Fibroblast of lung (primary cell): ENCODE measurements around the gene NEXN.

ENCODE experiments used
- EZH2 ChIP-seq: IDR thresholded peaks from 2 replicates; pipeline ENCODE4 v1.5.1; 2012; ENCODE audit warnings: low read length, control low read depth, mild to moderate bottlenecking; ENCODE audit errors: missing control alignments
- TF ChIP-seq, protein P1 (sequence below), 2 donors: IDR thresholded peaks in 1 of 2; conservative IDR thresholded peaks in 1 of 2; 1 replicate in 1 of 2; 2 replicates in 1 of 2; pipeline ENCODE4 v1.5.1; 2011 to 2012; ENCODE audit warnings: low read length in 2 of 2, control low read depth in 1 of 2, inconsistent platforms in 1 of 2, low read depth in 1 of 2, mild to moderate bottlenecking in 1 of 2

DNA sequence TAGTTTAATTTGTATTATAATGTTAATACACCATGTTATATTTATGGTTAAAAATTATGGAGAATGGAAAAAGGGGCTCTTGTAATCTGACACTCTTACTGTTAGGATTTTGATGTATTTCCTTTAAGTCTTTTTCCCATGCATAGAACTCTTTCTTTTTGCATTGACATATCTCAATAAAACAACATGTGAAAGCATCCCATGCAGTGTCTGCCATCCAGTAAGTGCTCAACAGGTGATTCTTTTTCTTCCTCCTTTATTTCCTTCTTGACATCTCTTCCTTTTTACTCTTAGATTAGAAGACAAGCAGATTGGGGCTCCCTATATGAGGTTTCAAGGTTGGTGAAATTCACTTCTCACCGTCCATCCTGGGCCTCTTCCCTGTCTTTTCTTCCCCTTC lies 2.8 kb downstream of the NEXN start:
- TF ChIP-seq, protein P1, sequence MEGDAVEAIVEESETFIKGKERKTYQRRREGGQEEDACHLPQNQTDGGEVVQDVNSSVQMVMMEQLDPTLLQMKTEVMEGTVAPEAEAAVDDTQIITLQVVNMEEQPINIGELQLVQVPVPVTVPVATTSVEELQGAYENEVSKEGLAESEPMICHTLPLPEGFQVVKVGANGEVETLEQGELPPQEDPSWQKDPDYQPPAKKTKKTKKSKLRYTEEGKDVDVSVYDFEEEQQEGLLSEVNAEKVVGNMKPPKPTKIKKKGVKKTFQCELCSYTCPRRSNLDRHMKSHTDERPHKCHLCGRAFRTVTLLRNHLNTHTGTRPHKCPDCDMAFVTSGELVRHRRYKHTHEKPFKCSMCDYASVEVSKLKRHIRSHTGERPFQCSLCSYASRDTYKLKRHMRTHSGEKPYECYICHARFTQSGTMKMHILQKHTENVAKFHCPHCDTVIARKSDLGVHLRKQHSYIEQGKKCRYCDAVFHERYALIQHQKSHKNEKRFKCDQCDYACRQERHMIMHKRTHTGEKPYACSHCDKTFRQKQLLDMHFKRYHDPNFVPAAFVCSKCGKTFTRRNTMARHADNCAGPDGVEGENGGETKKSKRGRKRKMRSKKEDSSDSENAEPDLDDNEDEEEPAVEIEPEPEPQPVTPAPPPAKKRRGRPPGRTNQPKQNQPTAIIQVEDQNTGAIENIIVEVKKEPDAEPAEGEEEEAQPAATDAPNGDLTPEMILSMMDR (conservative IDR thresholded peaks at IDR 0.05 in 1 of 2, IDR thresholded peaks at IDR 0.05 in 1 of 2; ENCODE audit: low read depth in 1 of 2, low read length in 2 of 2), result no peak
- no peak for TF ChIP-seq EZH2
